ENCODE measurements around the gene TMPRSS3.

Gene TMPRSS3

DNA sequence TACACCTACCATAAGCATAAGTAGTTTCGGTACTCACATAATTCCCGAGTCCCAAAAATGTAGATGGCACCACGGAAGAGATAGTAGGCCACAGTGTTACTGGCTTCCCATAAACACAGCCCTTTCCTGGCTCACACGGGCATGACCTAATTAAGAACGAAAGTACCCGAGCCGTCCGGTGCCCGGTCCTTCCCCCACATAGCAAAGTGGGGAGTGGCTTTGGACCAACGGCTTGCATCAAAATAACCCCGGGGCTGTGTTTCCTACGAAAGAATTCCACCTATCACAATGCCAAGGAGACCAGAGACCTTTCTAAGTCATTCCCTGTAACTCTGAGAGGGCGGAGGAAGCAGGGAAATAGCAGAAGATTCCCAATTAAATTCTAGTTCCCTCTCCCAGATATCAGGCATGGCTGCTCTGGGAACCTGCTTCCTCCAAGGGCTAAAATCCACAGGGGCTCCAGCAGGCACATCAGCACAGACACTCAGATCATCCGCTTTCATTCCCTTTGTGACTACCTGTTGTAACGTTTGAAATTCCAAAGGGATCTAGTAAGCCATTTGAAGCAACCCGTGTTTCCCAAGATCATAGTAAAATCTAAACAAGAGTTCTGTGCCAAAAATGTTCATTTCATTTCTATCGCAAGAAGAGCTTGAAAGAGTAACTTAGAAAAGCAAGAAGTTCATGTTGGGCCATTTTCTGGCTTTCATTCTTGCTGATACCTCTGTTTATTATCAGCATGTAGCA lies at the start of gene TMPRSS3:
TMPRSS3 (minus strand) TSS at position 148 of the 747 bp plus-strand sequence. CDS start 635 bp downstream, outside the sequence.
- no peak for DNase-seq (ENCODE audit: low spot score)

DNA sequence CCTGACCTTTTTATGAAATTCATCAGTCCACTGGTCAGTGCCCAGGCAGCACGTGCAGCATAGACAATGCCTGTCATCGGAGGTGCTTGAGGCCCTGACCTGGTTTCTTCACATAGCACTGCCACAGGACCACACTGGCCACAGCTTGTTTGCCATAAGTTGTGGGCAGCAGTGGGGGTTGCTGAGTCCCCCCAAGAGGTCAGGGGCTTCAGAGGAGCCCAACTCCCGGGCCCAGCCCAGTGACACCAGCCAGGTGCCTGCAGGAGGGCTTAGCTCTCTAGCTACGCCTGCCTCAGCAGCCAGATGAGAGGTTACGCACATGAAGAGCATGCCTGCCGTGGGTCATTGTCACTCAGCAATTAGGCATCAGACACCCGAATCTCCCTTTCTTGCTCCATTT lies 49.5 kb upstream of the TMPRSS3 start:
- no peak for DNase-seq (ENCODE audit: low spot score)

GRCh38 chr21:42444745-42445059 lies 48.9 kb upstream of the TMPRSS3 start:
- no peak for DNase-seq (ENCODE audit: low spot score)

- no peak for DNase-seq (ENCODE audit: low spot score)
These were observed 48.3 kb upstream of the TMPRSS3 start for GRCh38 chr21:42443876-42444744.

GRCh38 chr21:42443181-42443785 lies 47.4 kb upstream of the TMPRSS3 start:
- no peak for DNase-seq (ENCODE audit: low spot score)

GRCh38 chr21:42441963-42442362 lies 46.1 kb upstream of the TMPRSS3 start:
- DNase-seq (ENCODE audit: low spot score): no peak

GRCh38 chr21:42440187-42440792 lies 44.4 kb upstream of the TMPRSS3 start:
- no peak for DNase-seq (ENCODE audit: low spot score)

DNA sequence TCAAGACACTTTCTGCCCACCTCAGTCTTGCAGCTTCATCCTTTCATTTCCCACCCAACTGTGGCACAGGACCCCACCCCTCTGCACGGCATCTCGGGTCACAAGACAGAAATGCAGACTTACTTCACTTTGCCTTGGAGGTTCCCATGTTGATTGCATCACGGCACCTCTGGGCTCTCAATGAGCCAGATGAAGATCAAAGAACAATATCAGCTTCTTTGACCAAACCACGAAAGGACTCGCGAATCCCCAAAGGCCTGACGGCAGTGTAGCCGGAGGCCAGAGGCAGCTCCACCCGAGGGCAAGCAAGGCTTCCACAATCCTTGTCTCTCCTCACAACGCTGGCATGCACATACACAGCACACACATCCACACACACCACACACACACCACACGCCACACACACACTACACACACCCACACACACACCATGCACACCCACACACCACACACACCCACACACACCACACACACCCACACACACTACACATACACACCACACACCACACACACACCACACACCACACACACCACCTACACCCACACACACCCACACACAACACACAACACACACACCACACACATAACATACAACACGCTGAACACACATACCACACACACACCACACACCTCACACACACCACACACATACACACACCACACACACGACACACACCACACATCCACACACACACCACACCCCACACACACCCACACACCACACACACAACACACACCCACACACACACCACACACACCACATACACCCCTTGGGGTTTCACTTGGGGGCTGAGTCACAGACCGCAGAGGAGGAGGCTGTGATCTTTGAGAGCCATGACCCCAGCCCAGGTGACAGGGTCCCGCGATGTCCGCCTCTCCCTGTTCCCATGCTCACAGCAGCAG lies 43.7 kb upstream of the TMPRSS3 start:
- peak; percentile 46 for DNase-seq (ENCODE audit: low spot score)

- DNase-seq (ENCODE audit: low spot score): no peak
These were observed 42.7 kb upstream of the TMPRSS3 start for GRCh38 chr21:42438316-42439205.

- DNase-seq (ENCODE audit: low spot score): no peak
These were observed 41.9 kb upstream of the TMPRSS3 start for GRCh38 chr21:42437786-42438185.

- DNase-seq (ENCODE audit: low spot score): no peak
These were observed 41.1 kb upstream of the TMPRSS3 start for GRCh38 chr21:42436914-42437313.

- DNase-seq (ENCODE audit: low spot score): no peak
These were observed 40.0 kb upstream of the TMPRSS3 start for GRCh38 chr21:42435833-42436232.

DNA sequence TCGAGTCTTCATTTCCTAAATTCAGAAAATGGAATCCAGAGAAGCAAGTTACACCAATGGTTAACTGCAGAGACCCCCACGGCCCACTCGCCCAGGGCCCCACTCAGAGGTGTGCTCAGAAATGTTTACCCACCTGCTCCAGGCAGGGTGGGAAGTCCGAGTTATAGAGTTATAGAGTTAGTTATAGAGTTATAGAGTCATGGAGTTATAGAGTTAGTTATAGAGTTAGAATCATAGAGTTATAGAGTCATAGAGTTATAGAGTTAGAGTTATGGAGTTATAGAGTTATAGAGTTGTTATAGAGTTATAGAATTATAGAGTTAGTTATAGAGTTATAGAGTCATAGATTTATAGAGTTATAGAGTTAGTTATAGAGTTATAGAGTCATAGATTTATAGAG lies 39.5 kb upstream of the TMPRSS3 start:
- no peak for DNase-seq (ENCODE audit: low spot score)

DNA sequence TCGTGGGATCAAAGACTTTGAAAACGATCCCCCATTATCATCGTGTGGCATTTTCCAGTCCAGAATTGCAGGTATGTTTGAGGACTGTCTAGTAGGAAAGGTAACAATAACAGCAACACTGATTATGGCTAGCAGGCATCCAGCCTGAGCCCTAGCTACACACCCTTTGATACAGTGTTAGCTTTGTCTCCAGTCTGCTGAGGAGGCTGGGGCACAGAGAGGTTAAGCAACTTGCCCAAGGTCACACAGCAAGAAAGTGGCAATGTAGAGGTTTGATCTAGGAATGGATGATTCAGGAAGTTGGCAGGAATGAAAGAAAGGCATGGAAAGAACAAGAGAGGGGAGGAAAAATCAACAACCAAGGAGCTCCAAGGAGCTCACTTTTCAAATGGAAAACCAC lies 39.0 kb upstream of the TMPRSS3 start:
- no peak for DNase-seq (ENCODE audit: low spot score)

DNA sequence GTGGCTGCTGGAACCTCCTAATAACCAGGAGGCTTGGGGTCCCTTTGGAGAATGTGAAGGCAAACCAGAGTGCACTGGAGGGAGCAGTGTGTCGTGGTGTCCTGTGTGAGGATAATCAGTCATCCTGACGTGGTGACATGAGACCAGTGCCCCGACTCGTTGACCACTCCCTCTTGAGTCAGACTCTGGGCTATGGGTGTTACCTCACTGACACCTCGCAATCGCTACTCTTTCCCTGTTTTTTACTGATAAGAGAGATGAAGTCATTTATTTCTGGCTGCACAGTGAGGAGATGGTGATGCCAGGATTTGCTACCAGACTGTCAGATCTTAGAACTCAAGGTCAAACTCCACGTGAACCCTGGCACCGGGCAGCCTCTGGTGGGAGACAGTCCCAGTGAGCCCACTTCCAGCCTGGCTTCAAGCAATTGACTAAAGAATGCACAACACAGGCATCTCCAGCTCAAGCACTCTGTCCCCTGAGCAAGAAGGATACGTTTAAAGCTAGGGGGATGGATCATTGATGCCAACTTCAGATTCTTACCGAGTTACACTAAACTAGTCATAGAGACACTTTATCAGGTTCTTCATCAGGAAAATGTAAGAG lies 38.2 kb upstream of the TMPRSS3 start:
- no peak for DNase-seq (ENCODE audit: low spot score)

DNA sequence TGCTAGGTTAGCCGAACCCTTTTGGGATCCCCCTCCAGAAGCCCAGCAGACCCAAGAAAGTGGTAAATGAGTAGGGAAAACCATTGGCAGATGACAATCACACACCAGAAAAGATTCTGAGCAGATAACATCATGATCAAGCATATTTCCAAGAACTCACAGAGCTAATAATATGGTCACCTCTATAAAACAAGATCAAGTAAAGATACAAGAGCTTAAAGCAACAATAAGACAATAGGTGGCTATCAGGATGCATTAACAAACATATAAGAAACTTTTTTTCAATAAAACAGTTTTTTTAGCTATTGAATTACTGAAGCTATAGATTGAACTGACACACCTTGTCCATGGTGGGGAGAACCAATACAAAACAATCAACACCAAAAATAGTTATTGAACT lies 36.8 kb upstream of the TMPRSS3 start:
- DNase-seq (ENCODE audit: low spot score): no peak

- DNase-seq (ENCODE audit: low spot score): no peak
These were observed 35.3 kb upstream of the TMPRSS3 start for GRCh38 chr21:42431196-42431595.

DNA sequence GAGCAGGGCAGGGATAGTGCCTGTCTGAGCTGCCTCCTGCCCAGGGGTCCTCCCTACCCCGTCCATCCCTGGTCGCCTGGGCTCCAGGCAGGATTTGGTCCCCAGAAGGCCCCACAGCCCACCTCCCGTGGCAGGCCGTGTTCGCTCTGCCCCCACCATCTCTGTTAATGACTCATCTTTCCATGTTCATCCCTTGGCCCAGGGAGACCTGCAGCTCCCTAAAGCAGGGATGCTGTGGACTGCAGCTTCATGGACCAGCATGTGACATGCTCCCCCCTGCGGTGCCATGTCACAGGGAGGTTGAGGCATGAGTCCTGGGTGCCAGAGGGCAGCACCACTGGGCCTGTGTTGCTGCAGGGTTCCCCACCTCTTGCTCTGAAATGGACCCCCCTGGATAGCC lies 34.7 kb upstream of the TMPRSS3 start:
- DNase-seq (ENCODE audit: low spot score): no peak

DNA sequence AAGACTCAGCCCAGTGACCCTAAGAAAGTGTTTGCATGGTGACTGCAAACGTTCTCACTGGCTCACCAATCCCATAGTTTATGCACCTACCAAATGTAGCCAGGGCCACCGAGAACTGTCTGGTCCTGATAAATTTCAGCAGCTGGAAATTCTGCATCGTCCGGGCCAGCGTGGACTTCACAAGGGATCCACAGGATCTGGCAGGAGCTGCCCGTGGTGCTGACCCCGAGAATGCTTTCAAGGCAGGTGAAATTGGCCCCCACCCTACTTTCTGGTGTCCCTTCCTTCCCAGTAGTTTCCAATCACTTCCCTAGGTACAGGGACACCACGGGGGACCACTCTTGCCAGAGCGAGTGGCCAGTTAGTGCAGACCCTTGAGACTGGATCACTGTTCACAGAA lies 34.0 kb upstream of the TMPRSS3 start:
- DNase-seq (ENCODE audit: low spot score): no peak

DNA sequence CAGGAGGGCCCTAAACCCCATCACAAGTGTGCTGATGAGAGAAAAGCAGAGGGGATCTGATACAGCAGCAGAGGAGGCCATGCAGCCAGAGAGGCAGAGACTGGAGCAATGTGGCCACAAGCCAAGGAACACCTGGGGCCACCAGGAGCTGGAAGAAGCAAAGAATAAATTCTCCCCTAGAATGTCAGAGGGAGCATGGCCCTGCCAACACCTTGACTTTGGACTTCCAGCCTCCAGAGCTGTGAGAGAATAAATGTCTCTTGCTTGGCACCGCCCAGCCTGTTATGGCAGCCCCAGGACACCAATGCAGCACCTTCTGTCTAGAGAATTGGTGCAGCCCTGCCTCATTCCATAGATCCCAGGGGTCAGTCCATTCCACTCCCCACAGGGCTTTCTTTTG lies 33.2 kb upstream of the TMPRSS3 start:
- no peak for DNase-seq (ENCODE audit: low spot score)

All from CD4-positive, alpha-beta T cell treated with Interleukin-2 at 100 ng/mL for 4 hours (primary cell).